ENCODE data around the gene DUT.

DNA sequence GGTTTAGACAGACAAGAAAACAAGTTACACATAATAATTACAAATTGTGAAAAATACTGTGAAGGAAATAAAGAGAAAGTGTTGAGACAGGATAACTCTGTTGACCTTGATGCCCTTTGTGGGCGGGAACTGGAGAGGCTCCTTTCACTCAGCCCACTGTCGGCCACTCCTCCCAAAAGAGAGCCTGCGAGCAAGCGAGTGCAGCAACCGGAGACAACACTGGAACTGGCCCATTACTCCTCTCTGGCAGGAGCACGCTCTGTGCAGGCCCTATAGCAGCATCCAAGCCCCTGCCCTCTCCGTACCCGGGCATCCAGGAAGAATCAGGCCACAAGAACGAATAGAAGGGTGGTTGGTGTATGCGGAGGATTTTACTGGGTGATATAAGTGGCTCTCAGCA, 16.2 kb upstream of the DUT start:
- TF ChIP-seq, protein P1, sequence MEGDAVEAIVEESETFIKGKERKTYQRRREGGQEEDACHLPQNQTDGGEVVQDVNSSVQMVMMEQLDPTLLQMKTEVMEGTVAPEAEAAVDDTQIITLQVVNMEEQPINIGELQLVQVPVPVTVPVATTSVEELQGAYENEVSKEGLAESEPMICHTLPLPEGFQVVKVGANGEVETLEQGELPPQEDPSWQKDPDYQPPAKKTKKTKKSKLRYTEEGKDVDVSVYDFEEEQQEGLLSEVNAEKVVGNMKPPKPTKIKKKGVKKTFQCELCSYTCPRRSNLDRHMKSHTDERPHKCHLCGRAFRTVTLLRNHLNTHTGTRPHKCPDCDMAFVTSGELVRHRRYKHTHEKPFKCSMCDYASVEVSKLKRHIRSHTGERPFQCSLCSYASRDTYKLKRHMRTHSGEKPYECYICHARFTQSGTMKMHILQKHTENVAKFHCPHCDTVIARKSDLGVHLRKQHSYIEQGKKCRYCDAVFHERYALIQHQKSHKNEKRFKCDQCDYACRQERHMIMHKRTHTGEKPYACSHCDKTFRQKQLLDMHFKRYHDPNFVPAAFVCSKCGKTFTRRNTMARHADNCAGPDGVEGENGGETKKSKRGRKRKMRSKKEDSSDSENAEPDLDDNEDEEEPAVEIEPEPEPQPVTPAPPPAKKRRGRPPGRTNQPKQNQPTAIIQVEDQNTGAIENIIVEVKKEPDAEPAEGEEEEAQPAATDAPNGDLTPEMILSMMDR (conservative IDR thresholded peaks at IDR 0.05; ENCODE audit: low read length) = no peak
- no peak for TF ChIP-seq EZH2phosphoT487 (IDR thresholded peaks at IDR 0.05; ENCODE audit: borderline replicate concordance, low read depth, low read length)
